Measurements from ENCODE around the gene MYH14. TPM values are rescaled to one million over a fixed set of nuclear protein-coding genes. Genes with fewer than 3 reads are reported as not detected.

Gene MYH14
- total RNA-seq, 1 donor from 2014 or later = 23.8 TPM

GRCh38 chr19:50244695-50245094 lies 41.3 kb downstream of the MYH14 start:
- TF ChIP-seq CTCF (conservative IDR thresholded peaks at IDR 0.05; ENCODE audit: low read depth, low read length) = no peak

GRCh38 chr19:50248413-50248812 lies 45.0 kb downstream of the MYH14 start:
- no peak overlapping the region for H3K4me3 ChIP-seq (ENCODE audit: low read depth, low read length)
- DNase-seq (ENCODE audit: low read depth) = no peak
- no peak for TF ChIP-seq CTCF (conservative IDR thresholded peaks at IDR 0.05; ENCODE audit: low read depth, low read length)

More at GRCh38 chr19:50244695-50245094, 41.3 kb downstream of the MYH14 start:
- no peak for DNase-seq (ENCODE audit: low read depth)
- H3K4me3 ChIP-seq (ENCODE audit: low read depth, low read length) = no peak overlapping the region

- no peak overlapping the region for H3K4me3 ChIP-seq (ENCODE audit: low read depth, low read length)
- DNase-seq (ENCODE audit: low read depth) = no peak
- TF ChIP-seq CTCF (conservative IDR thresholded peaks at IDR 0.05; ENCODE audit: low read depth, low read length) = no peak
Observed at GRCh38 chr19:50248826-50249225, 45.4 kb downstream of the MYH14 start.

GRCh38 chr19:50249636-50250035 lies 46.2 kb downstream of the MYH14 start:
- no peak for DNase-seq (ENCODE audit: low read depth)
- no peak for TF ChIP-seq CTCF (conservative IDR thresholded peaks at IDR 0.05; ENCODE audit: low read depth, low read length)

GRCh38 chr19:50250450-50251136 lies 47.2 kb downstream of the MYH14 start:
- TF ChIP-seq CTCF (conservative IDR thresholded peaks at IDR 0.05; ENCODE audit: low read depth, low read length) = no peak
- H3K4me3 ChIP-seq (ENCODE audit: low read depth, low read length) = no peak overlapping the region
- no peak for DNase-seq (ENCODE audit: low read depth)

More at GRCh38 chr19:50249636-50250035, 46.2 kb downstream of the MYH14 start:
- H3K4me3 ChIP-seq (ENCODE audit: low read depth, low read length) = no peak overlapping the region

GRCh38 chr19:50252111-50252886 lies 48.9 kb downstream of the MYH14 start:
- H3K4me3 ChIP-seq (ENCODE audit: low read depth, low read length) = no peak overlapping the region
- TF ChIP-seq CTCF (conservative IDR thresholded peaks at IDR 0.05; ENCODE audit: low read depth, low read length) = peak; percentile 73
- DNase-seq (ENCODE audit: low read depth) = no peak

Data from epithelial cell of proximal tubule (primary cell).